K562 (cell line): ENCODE measurements around the gene CLIC3. TPM values are rescaled to one million over a fixed set of nuclear protein-coding genes. Genes with fewer than 3 reads are reported as not detected.

ENCODE experiments used
- CEBPZ ChIP-seq: fragments of 150-350 bp; IDR thresholded peaks from 2 replicates; pipeline ENCODE4 v1.6.1; 2014; ENCODE audit warnings: low read depth, mild to moderate bottlenecking, low read length, borderline replicate concordance
- CGGBP1 ChIP-seq: fragments of 250-450 bp; sonication (Bioruptor Pico); IDR thresholded peaks from 2 replicates; pipeline ENCODE4 v1.9.0; 2021; ENCODE audit warnings: mild to moderate bottlenecking
- ERF ChIP-seq: fragments of 450-650 bp; formaldehyde crosslinking; IDR thresholded peaks from 2 replicates; pipeline ENCODE4 v1.4.0; 2020; ENCODE audit warnings: mild to moderate bottlenecking, mixed read lengths
- GATAD2A ChIP-seq: fragments of 450-650 bp; IDR thresholded peaks from 2 replicates; pipeline ENCODE4 v1.6.1; 2017
- HDAC3 ChIP-seq: fragments of 450-650 bp; IDR thresholded peaks from 2 replicates; pipeline ENCODE4 v1.6.1; 2018; ENCODE audit warnings: borderline replicate concordance, mild to moderate bottlenecking, moderate library complexity; ENCODE audit not compliant: partially characterized antibody
- HNRNPL ChIP-seq: fragments of 200-400 bp; formaldehyde crosslinking; IDR thresholded peaks from 2 replicates; pipeline ENCODE4 v1.6.1; 2017; ENCODE audit warnings: low read depth, mild to moderate bottlenecking, low read length
- KLF10 ChIP-seq: fragments of 250-450 bp; sonication (Bioruptor Pico); IDR thresholded peaks from 2 replicates; pipeline ENCODE4 v1.6.1; 2021; ENCODE audit warnings: matching md5 sums
- KLF6 ChIP-seq: fragments of 250-450 bp; sonication (Bioruptor Pico); IDR thresholded peaks from 2 replicates; pipeline ENCODE4 v1.4.0; 2020; ENCODE audit warnings: mild to moderate bottlenecking, moderate library complexity, borderline replicate concordance
- MLLT1 ChIP-seq, 2 experiments: fragments of 450-650 bp; IDR thresholded peaks; 2 replicates each; pipeline ENCODE4 v1.6.1; 2016
- NEUROD1 ChIP-seq: fragments of 150-350 bp; IDR thresholded peaks from 2 replicates; pipeline ENCODE4 v1.6.1; 2014; ENCODE audit warnings: borderline replicate concordance, low read length, low read depth; ENCODE audit not compliant: partially characterized antibody
- RCOR1 ChIP-seq, 2 experiments: IDR thresholded peaks; 2 replicates each; pipeline ENCODE4 v1.6.1; 2012; ENCODE audit warnings: low read depth in 2 of 2, low read length in 2 of 2, borderline replicate concordance in 1 of 2, improper control_type of control experiment in 1 of 2
- SMARCC2 ChIP-seq: fragments of 450-650 bp; IDR thresholded peaks from 2 replicates; pipeline ENCODE4 v1.6.1; 2017; ENCODE audit warnings: antibody characterized with exemption, moderate library complexity, mild to moderate bottlenecking, low read depth
- TBL1XR1 ChIP-seq, 2 experiments: IDR thresholded peaks; 2 replicates each; pipeline ENCODE4 v1.6.1; 2012; ENCODE audit warnings: improper control_type of control experiment in 2 of 2, low read length in 2 of 2, mild to moderate bottlenecking in 1 of 2
- ZNF253 ChIP-seq: fragments of 250-450 bp; sonication (Bioruptor Pico); conservative IDR thresholded peaks from 2 replicates; pipeline ENCODE4 v1.6.1; 2021; ENCODE audit warnings: mild to moderate bottlenecking
- ZNF280A ChIP-seq: fragments of 450-650 bp; IDR thresholded peaks from 2 replicates; pipeline ENCODE4 v1.6.1; 2018; ENCODE audit warnings: mild to moderate bottlenecking, low read depth; ENCODE audit not compliant: partially characterized antibody
- ZNF436 ChIP-seq: fragments of 250-450, 450-650 bp; sonication (Bioruptor Pico); formaldehyde crosslinking; IDR thresholded peaks from 2 replicates; pipeline ENCODE4 v1.7.0; 2020; ENCODE audit warnings: mild to moderate bottlenecking
- ZNF507 ChIP-seq: conservative IDR thresholded peaks from 2 replicates; pipeline ENCODE4 v1.6.1; 2017; ENCODE audit warnings: missing genetic modification characterization, missing compliant biosample characterization
- ZNF740 ChIP-seq, 3 experiments: fragments of 200-800 bp in 1 of 3; sonication (Bioruptor generic) in 1 of 3; sonication (generic) in 1 of 3; formaldehyde crosslinking in 1 of 3; IDR thresholded peaks; 2 replicates each; pipeline versions ENCODE4 v1.6.1 to v1.8.0; 2016 to 2022; ENCODE audit warnings: mild to moderate bottlenecking in 2 of 3, missing compliant biosample characterization in 2 of 3, missing genetic modification characterization in 2 of 3, missing genetic modification reagents in 1 of 3
- polyA plus RNA-seq, 8 experiments: library from polyadenylated mRNA; depleted of rRNA in 4 of 8; stranded (reverse) in 5 of 8; unstranded in 3 of 8; fragments of >200 nt; fragmentation: Nextera tagmentation in 2 of 8; fragmentation: Illumina TruSeq in 1 of 8; extraction: Ambion mirVana in 2 of 8; extraction: Trizol in 1 of 8; gene quantifications; 2 replicates each; pipeline versions ENCODE4 v1.2.1 to v1.2.3, GENCODE V29; 2011 to 2014; ENCODE audit warnings: inconsistent platforms in 1 of 8, missing spikeins in 1 of 8
- total RNA-seq, 7 experiments: library from RNA; depleted of rRNA in 6 of 7; stranded (reverse); fragments of >200 nt in 6 of 7; fragmentation: Illumina TruSeq in 2 of 7; extraction: Trizol in 2 of 7; gene quantifications; 2 replicates each; pipeline versions ENCODE4 v1.2.1 to v1.2.3, GENCODE V29; 2011 to 2021; ENCODE audit warnings: low replicate concordance in 1 of 7

Gene CLIC3
- total and polyA plus RNA-seq, 9 of the 15 experiments (the other 6 are each of a cell fraction or from before 2014, with no cell fraction given), result 0.27 to 0.29 TPM; not detected in 7

- TF ChIP-seq ZNF740 (CRISPR knock-in tag; IDR thresholded peaks at IDR 0.05), result 0 out of 2 replicates have a peak, but pooled peaks have one; percentile 55
- no peak for TF ChIP-seq ZNF740 (tag; IDR thresholded peaks at IDR 0.05)
- TF ChIP-seq CEBPZ, result no peak
- TF ChIP-seq GATAD2A, result no peak
- TF ChIP-seq ZNF436, result no peak
- no peak for TF ChIP-seq MLLT1 (IDR thresholded peaks at IDR 0.05)
- TF ChIP-seq ERF, result no peak
- no peak for TF ChIP-seq RCOR1 (IDR thresholded peaks at IDR 0.05; ENCODE audit: borderline replicate concordance in 1 of 2, low read depth in 2 of 2, low read length in 2 of 2)
- TF ChIP-seq HNRNPL, result peak; percentile 93
- TF ChIP-seq KLF10 (CRISPR knock-in tag), result no peak
- no peak for TF ChIP-seq ZNF280A
- TF ChIP-seq NEUROD1, result no peak
- TF ChIP-seq ZNF507, result no peak
- no peak for TF ChIP-seq SMARCC2
- no peak for TF ChIP-seq HDAC3
- TF ChIP-seq CGGBP1 (CRISPR knock-in tag), result no peak
- no peak for TF ChIP-seq KLF6 (CRISPR knock-in tag)
- TF ChIP-seq TBL1XR1 (IDR thresholded peaks at IDR 0.05; ENCODE audit: low read length in 2 of 2), result no peak
- no peak for TF ChIP-seq ZNF253 (CRISPR knock-in tag)
Observed at GRCh38 chr9:137012694-137013570, 16.6 kb upstream of the CLIC3 start (continued).
